H1 (cell line): ENCODE data around the gene SIRT3. TPM values are rescaled to one million over a fixed set of nuclear protein-coding genes. Genes with fewer than 3 reads are reported as not detected.

Experiments used
- CTCF ChIA-PET: fragments of 300-600 bp; sonication (Branson Sonifier 250); formaldehyde crosslinking; loops from one replicate; lab custom pipeline; 2021; ENCODE audit not compliant: partially characterized antibody; lab: Charles Lee
- POLR2A ChIA-PET: fragments of 300-600 bp; sonication (Branson Sonifier 250); formaldehyde crosslinking; loops from one replicate; lab custom pipeline; 2021; ENCODE audit warnings: inconsistent platforms; ENCODE audit not compliant: partially characterized antibody; lab: Charles Lee
- DNase-seq, 2 experiments: peaks; one replicate each; pipeline versions ENCODE4 v3.0.0 to v3.0.0-alpha.2; 2010 to 2022; ENCODE audit warnings: low spot score in 2 of 2, low read depth in 1 of 2, mixed read lengths in 1 of 2
- FAIRE-seq: peaks from 2 replicates; lab custom pipeline; 2011; peaks lifted over from hg19 to GRCh38; lab: Jason Lieb, UNC
- H2AFZ ChIP-seq: 2 replicates; pipeline ENCODE4 v1.8.1; 2012; ENCODE audit warnings: low read length, inconsistent platforms
- H2AK5ac ChIP-seq: 2 replicates; pipeline ENCODE4 v1.6.1; 2013; ENCODE audit warnings: low read depth, low read length
- H2BK120ac ChIP-seq: replicated peaks from 2 replicates; pipeline ENCODE3; 2013; ENCODE audit warnings: low read depth, low read length, inconsistent platforms
- H2BK12ac ChIP-seq: 2 replicates; pipeline ENCODE4 v1.6.1; 2013; ENCODE audit warnings: low read depth, low read length
- H2BK15ac ChIP-seq: 2 replicates; pipeline ENCODE4 v1.6.1; 2013; ENCODE audit warnings: low read length
- H2BK20ac ChIP-seq: 2 replicates; pipeline ENCODE4 v1.6.1; 2013; ENCODE audit warnings: low read length
- H2BK5ac ChIP-seq: 2 replicates; pipeline ENCODE4 v1.6.1; 2013; ENCODE audit warnings: low read depth, low read length
- H3K14ac ChIP-seq: 2 replicates; pipeline ENCODE4 v1.6.1; 2013; ENCODE audit warnings: inconsistent platforms; ENCODE audit not compliant: insufficient read length
- H3K18ac ChIP-seq: 2 replicates; pipeline ENCODE4 v1.6.1; 2013; ENCODE audit warnings: low read length; ENCODE audit errors: extremely low read depth
- H3K23ac ChIP-seq: 2 replicates; pipeline ENCODE4 v1.6.1; 2013; ENCODE audit warnings: inconsistent platforms; ENCODE audit not compliant: insufficient read length
- H3K23me2 ChIP-seq: 2 replicates; pipeline ENCODE4 v1.6.1; 2013; ENCODE audit warnings: low read depth, low read length
- H3K27ac ChIP-seq: 2 replicates; pipeline ENCODE4 v1.6.1; 2011; ENCODE audit warnings: low read depth, low read length, inconsistent platforms
- H3K27me3 ChIP-seq, 4 experiments: replicated peaks in 1 of 4; 1 replicate in 1 of 4; 2 replicates in 3 of 4; pipeline versions ENCODE4 v1.6.1 to v1.8.1; 2011 to 2013; ENCODE audit warnings: low read length in 3 of 4, mild to moderate bottlenecking in 3 of 4, inconsistent platforms in 2 of 4, mixed read lengths in 2 of 4, moderate library complexity in 1 of 4; ENCODE audit not compliant: control insufficient read depth in 3 of 4, insufficient read depth in 3 of 4; ENCODE audit errors: extremely low read depth in 1 of 4
- H3K36me3 ChIP-seq, 4 experiments: 2 replicates each; pipeline versions ENCODE4 v1.6.1 to v1.8.1; 2011 to 2013; ENCODE audit warnings: mild to moderate bottlenecking in 4 of 4, low read length in 3 of 4, moderate library complexity in 2 of 4, control low read depth in 1 of 4, inconsistent platforms in 1 of 4; ENCODE audit not compliant: insufficient read depth in 4 of 4, control insufficient read depth in 2 of 4
- H3K4ac ChIP-seq: replicated peaks from 2 replicates; pipeline ENCODE3; 2013; ENCODE audit warnings: low read length, low read depth, mixed read lengths, inconsistent platforms; ENCODE audit not compliant: insufficient read length
- H3K4me1 ChIP-seq, 4 experiments: replicated peaks in 1 of 4; 1 replicate in 1 of 4; 2 replicates in 3 of 4; pipeline versions ENCODE4 v1.6.1 to v1.8.1; 2011 to 2013; ENCODE audit warnings: low read length in 3 of 4, inconsistent platforms in 2 of 4, mixed read lengths in 1 of 4; ENCODE audit not compliant: insufficient read depth in 4 of 4, control insufficient read depth in 3 of 4
- H3K4me2 ChIP-seq, 2 experiments: 2 replicates each; pipeline versions ENCODE4 v1.6.1 to v1.8.1; 2011 to 2013; ENCODE audit warnings: low read depth in 2 of 2, low read length in 2 of 2, control low read depth in 1 of 2, inconsistent platforms in 1 of 2, mild to moderate bottlenecking in 1 of 2; ENCODE audit not compliant: insufficient read depth in 1 of 2
- H3K4me3 ChIP-seq, 4 experiments: fragments of 200-600, 300-600 bp in 1 of 4; sonication (generic), shearing (Covaris generic), sonication (Bioruptor Twin) in 1 of 4; 2 replicates each; pipeline versions ENCODE4 v1.5.1 to v1.8.1; 2011 to 2016; ENCODE audit warnings: low read length in 4 of 4, low read depth in 3 of 4, control low read depth in 2 of 4, inconsistent platforms in 2 of 4, mild to moderate bottlenecking in 2 of 4, mixed read lengths in 1 of 4, moderate library complexity in 1 of 4; ENCODE audit not compliant: insufficient read depth in 2 of 4; ENCODE audit errors: extremely low read depth in 1 of 4
- H3K56ac ChIP-seq: replicated peaks from 2 replicates; pipeline ENCODE3; 2013; ENCODE audit warnings: low read depth, mild to moderate bottlenecking, mixed read lengths, low read length, inconsistent platforms; ENCODE audit not compliant: insufficient read length
- H3K79me1 ChIP-seq: 2 replicates; pipeline ENCODE4 v1.6.1; 2013; ENCODE audit warnings: low read depth, low read length, control low read depth
- H3K79me2 ChIP-seq, 2 experiments: 2 replicates each; pipeline versions ENCODE4 v1.6.1 to v1.8.1; 2012 to 2013; ENCODE audit warnings: low read length in 2 of 2, mild to moderate bottlenecking in 2 of 2, inconsistent platforms in 1 of 2; ENCODE audit not compliant: insufficient read depth in 2 of 2, control insufficient read depth in 1 of 2
- H3K9ac ChIP-seq, 4 experiments: replicated peaks in 1 of 4; 1 replicate in 1 of 4; 2 replicates in 3 of 4; pipeline versions ENCODE4 v1.6.1 to v1.8.1; 2011 to 2013; ENCODE audit warnings: low read depth in 3 of 4, low read length in 3 of 4, control low read depth in 2 of 4, mild to moderate bottlenecking in 2 of 4, moderate library complexity in 2 of 4, inconsistent platforms in 1 of 4; ENCODE audit errors: extremely low read depth in 1 of 4
- H3K9me3 ChIP-seq, 2 experiments: 2 replicates each; pipeline versions ENCODE4 v1.6.1 to v1.8.1; 2012 to 2013; ENCODE audit warnings: mild to moderate bottlenecking in 2 of 2, moderate library complexity in 2 of 2, control low read depth in 1 of 2, inconsistent platforms in 1 of 2, low read depth in 1 of 2, low read length in 1 of 2, mixed read lengths in 1 of 2; ENCODE audit not compliant: insufficient read depth in 2 of 2
- H4K20me1 ChIP-seq, 2 experiments: replicated peaks in 1 of 2; 2 replicates each; pipeline versions ENCODE3 to v1.8.1; 2011 to 2013; ENCODE audit warnings: inconsistent platforms in 2 of 2, low read length in 2 of 2, mild to moderate bottlenecking in 1 of 2; ENCODE audit not compliant: insufficient read depth in 2 of 2, control insufficient read depth in 1 of 2
- H4K5ac ChIP-seq: 2 replicates; pipeline ENCODE4 v1.6.1; 2013; ENCODE audit warnings: low read length, low read depth, mixed read lengths, inconsistent platforms; ENCODE audit not compliant: insufficient read length
- H4K8ac ChIP-seq: 2 replicates; pipeline ENCODE4 v1.8.0; 2013; ENCODE audit warnings: mild to moderate bottlenecking, moderate library complexity, low read length, inconsistent platforms; ENCODE audit not compliant: insufficient read depth; ENCODE audit errors: extremely low read depth
- H4K91ac ChIP-seq: replicated peaks from 2 replicates; pipeline ENCODE3; 2013; ENCODE audit warnings: low read length, mixed read lengths, inconsistent platforms; ENCODE audit not compliant: insufficient read length
- CEBPB ChIP-seq: IDR thresholded peaks from 2 replicates; pipeline ENCODE4 v1.6.1; 2012; ENCODE audit warnings: low read depth, low read length
- CHD2 ChIP-seq: IDR thresholded peaks from 2 replicates; pipeline ENCODE4 v1.6.1; 2012; ENCODE audit warnings: low read length, improper control_type of control experiment
- CREB1 ChIP-seq: IDR thresholded peaks from 2 replicates; pipeline ENCODE4 v1.6.1; 2012; ENCODE audit warnings: inconsistent platforms
- HDAC6 ChIP-seq: IDR thresholded peaks from one replicate; pipeline ENCODE4 v1.7.1; 2012; ENCODE audit warnings: low read depth, mild to moderate bottlenecking, inconsistent platforms, low read length, moderate library complexity
- POLR2AphosphoS5 ChIP-seq: IDR thresholded peaks from 2 replicates; pipeline ENCODE4 v1.6.1; 2011; ENCODE audit warnings: low read depth, low read length
- RAD21 ChIP-seq, 2 experiments: IDR thresholded peaks in 1 of 2; conservative IDR thresholded peaks in 1 of 2; 2 replicates each; pipeline ENCODE4 v1.6.1; 2011; ENCODE audit warnings: low read depth in 2 of 2, low read length in 2 of 2, improper control_type of control experiment in 1 of 2, inconsistent platforms in 1 of 2, mild to moderate bottlenecking in 1 of 2, moderate library complexity in 1 of 2
- SAP30 ChIP-seq: fragments of 300-600 bp; sonication (generic); IDR thresholded peaks from 2 replicates; pipeline ENCODE4 v1.7.1; 2012; ENCODE audit warnings: low read length, moderate library complexity, mild to moderate bottlenecking, inconsistent platforms; ENCODE audit not compliant: insufficient read depth, insufficient replicate concordance
- SIN3A ChIP-seq, 2 experiments: IDR thresholded peaks in 1 of 2; conservative IDR thresholded peaks in 1 of 2; 2 replicates each; pipeline ENCODE4 v1.6.1; 2011 to 2012; ENCODE audit warnings: low read length in 2 of 2, improper control_type of control experiment in 1 of 2, low read depth in 1 of 2, mild to moderate bottlenecking in 1 of 2
- SIRT6 ChIP-seq: IDR thresholded peaks from one replicate; pipeline ENCODE4 v1.7.1; 2012; ENCODE audit warnings: low read length, inconsistent platforms
- SIX5 ChIP-seq: IDR thresholded peaks from 2 replicates; pipeline ENCODE4 v1.6.1; 2011; ENCODE audit warnings: mild to moderate bottlenecking, low read depth, low read length
- TEAD4 ChIP-seq: IDR thresholded peaks from 2 replicates; pipeline ENCODE4 v1.6.1; 2012; ENCODE audit warnings: low read depth, low read length, inconsistent platforms, mixed read lengths
- WGBS, 2 experiments: shearing (Covaris generic) in 1 of 2; methylation state at CpG; one replicate each; pipeline versions ENCODE4 v1.1.6 to v1.1.7; 2013 to 2015; ENCODE audit warnings: low lambda C conversion rate in 2 of 2, mixed read lengths in 2 of 2, inconsistent platforms in 1 of 2, low coverage in 1 of 2, missing lambda C conversion rate in 1 of 2; ENCODE audit not compliant: insufficient replicate concordance in 2 of 2, insufficient coverage in 1 of 2, insufficient read length in 1 of 2; ENCODE audit errors: extremely low coverage in 1 of 2, missing lambda C conversion rate in 1 of 2; 5-methylcytosine and 5-hydroxymethylcytosine counted together
- polyA plus RNA-seq, 7 experiments: library from polyadenylated mRNA; depleted of rRNA in 3 of 7; stranded (reverse) in 5 of 7; unstranded in 2 of 7; fragments of >200 nt in 5 of 7; fragments of 200-250 nt in 2 of 7; gene quantifications; 1 replicate in 5 of 7; 2 replicates in 1 of 7; 4 replicates in 1 of 7; pipeline versions ENCODE4 v1.2.1 to v1.2.3, GENCODE V29; 2011 to 2013; ENCODE audit warnings: missing spikeins in 2 of 7, mixed read lengths in 2 of 7
- total RNA-seq: library from RNA; stranded (reverse); fragmentation: NEBNext Ultra II Directional; extraction: Animal tissue kit (Norgen Biotek cat#: 25700); gene quantifications from 2 replicates; pipeline ENCODE4 v1.2.1, GENCODE V29; 2021

Gene SIRT3
- total and polyA plus RNA-seq, 2 of the 8 experiments (the other 6 are each of a cell fraction or from before 2014, with no cell fraction given): 14.3 to 21.6 TPM

DNA sequence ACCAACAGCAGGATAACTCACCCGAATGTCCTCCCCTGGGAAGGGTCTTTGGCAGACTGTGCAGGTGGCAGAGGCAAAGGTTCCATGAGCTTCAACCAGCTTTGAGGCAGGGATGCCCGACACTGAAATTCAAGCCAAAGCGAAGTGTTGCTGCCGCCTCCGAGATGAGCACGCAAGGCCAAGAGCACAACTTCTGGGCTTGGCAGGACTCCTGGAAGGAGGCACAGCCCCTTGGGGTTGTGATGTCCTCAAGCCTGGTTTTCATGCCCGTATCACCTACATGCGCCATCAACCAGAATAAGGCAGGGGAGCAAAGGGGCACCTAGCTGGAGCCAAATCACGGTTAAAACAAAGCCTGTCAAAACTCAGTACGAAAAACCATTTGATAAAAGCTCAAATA is 5.7 kb downstream of the SIRT3 start:
- H4K91ac ChIP-seq: no peak overlapping the region
- peaks cover 0 to 7% of the 10 kb centered on the region in 2 experiments; a peak in 1 of 4 replicates for H3K79me2 ChIP-seq
- H3K9ac ChIP-seq: no peak overlapping the region
- no peak overlapping the region for H2AK5ac ChIP-seq
- H4K20me1 ChIP-seq: no peaks in the 10 kb centered on the region
- H3K23ac ChIP-seq: no peak overlapping the region
- no peak overlapping the region for H2BK20ac ChIP-seq
- CTCF ChIA-PET: interaction anchor here (0.8 to 3.7 kb wide), 5 partner anchors 19 to 136 kb away, joined by 3 to 18 read pairs (median 3); no protein-coding TSS in a partner anchor
- no peaks in the 10 kb centered on the region for H3K9me3 ChIP-seq
- H2BK12ac ChIP-seq: no peak overlapping the region
- H4K8ac ChIP-seq: no peak overlapping the region
- 90% methylated on average over 10 of the region's 10 CpGs; no CpG with 5 or more reads in 1 of the 2 experiments for WGBS, 2 experiments
- no peak overlapping the region for H2AFZ ChIP-seq
- no peak overlapping the region for H3K4me3 ChIP-seq
- no peak overlapping the region for H2BK5ac ChIP-seq
- H2BK120ac ChIP-seq: no peak overlapping the region
- no peak for FAIRE-seq
- H3K36me3 ChIP-seq: no peaks in the 10 kb centered on the region; a peak in 2 of 8 replicates
- H3K27ac ChIP-seq: no peak overlapping the region
- POLR2A ChIA-PET: interaction anchor here (1.9 to 9.7 kb wide), 2 partner anchors 15 to 21 kb away, joined by 9 to 99 read pairs; no protein-coding TSS in a partner anchor
- no peak overlapping the region for H3K18ac ChIP-seq
- H3K27me3 ChIP-seq: no peaks in the 10 kb centered on the region
- peaks cover 2% of the 10 kb centered on the region; the same call in 1 of the 2 replicates for H3K79me1 ChIP-seq
- no peak overlapping the region for H3K56ac ChIP-seq
- H3K4me2 ChIP-seq: no peak overlapping the region
- H3K4me1 ChIP-seq: no peaks in the 10 kb centered on the region
- DNase-seq: no peak
- no peak for TF ChIP-seq POLR2AphosphoS5
- no peak for TF ChIP-seq TEAD4
- no peak for TF ChIP-seq SIRT6
- TF ChIP-seq SIN3A (conservative IDR thresholded peaks at IDR 0.05 in 1 of 2, IDR thresholded peaks at IDR 0.05 in 1 of 2; ENCODE audit: low read depth in 1 of 2, low read length in 2 of 2): no peak
- TF ChIP-seq HDAC6: no peak
- TF ChIP-seq CHD2: no peak
- no peak for TF ChIP-seq CEBPB
- no peak for TF ChIP-seq SAP30
- no peak for TF ChIP-seq CREB1
- TF ChIP-seq RAD21 (IDR thresholded peaks at IDR 0.05 in 1 of 2, conservative IDR thresholded peaks at IDR 0.05 in 1 of 2; ENCODE audit: low read depth in 2 of 2, low read length in 2 of 2): no peak
- no peak for TF ChIP-seq SIX5
- no peak overlapping the region for H3K4ac ChIP-seq
- no peak overlapping the region for H2BK15ac ChIP-seq
- H3K14ac ChIP-seq: no peak overlapping the region
- H3K23me2 ChIP-seq: peaks cover under 1% of the 10 kb centered on the region
- no peak overlapping the region for H4K5ac ChIP-seq
